ENCODE measurements around the gene COA4.

The COA4 gene

DNA sequence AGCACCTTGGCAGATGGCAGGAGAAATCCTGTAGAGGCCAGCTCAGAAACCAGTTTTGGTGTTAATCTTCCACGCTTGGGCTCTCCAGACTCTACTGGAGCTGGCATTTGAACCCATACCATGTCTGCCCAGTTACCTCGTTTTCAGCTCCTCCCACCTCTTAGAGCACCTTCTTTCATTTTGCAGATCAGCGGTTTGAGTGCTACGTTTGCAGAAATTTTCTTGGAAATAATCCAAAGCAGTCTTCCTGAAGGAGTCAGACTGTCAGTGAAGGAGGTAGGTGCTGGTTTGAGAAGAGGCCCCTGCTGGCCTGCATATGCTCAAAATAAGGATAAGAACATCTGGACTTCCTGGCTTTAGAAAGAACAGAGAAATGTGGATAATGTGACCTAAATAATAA is 13.7 kb downstream of the COA4 start:
- DNase-seq, result no peak

DNA sequence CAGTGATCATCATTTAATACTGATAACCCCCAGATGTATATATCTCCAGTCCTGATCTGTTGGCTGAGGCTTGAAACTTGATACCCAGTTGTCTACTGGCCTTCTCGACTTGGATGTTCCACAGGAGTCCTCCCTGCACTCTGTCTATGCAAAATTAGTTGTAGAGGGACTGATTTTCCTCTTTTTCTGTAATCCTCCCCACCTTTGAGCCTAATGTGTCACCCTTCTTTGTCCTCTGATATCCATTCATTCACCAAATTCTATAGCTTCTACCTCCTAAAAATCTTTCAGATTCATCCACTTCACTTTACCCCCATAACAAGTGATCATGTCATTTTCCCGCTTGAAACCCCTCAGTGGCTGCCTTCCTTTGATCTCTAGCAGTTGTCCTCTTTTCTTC is 16.4 kb downstream of the COA4 start:
- no peak for DNase-seq

DNA sequence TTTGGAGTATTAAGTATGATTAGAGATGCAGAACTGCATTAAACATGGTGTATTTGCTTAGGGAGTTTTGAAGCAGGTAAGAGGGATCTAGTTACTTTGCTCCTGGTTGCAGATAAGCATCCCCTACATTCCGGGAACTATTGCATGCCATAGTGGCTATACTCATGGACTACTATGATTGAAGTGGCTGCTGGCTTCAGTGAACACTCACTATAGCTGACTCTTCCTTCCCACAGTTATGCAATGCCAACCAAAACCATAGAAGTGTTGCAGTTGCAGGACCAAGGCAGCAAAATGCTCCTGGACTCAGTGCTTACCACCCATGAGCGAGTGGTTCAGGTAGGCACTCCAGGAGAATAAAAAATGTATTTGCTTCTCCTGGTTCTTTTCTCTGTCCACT is 17.0 kb downstream of the COA4 start:
- no peak for DNase-seq

- no peak for DNase-seq
Measured at GRCh38 chr11:73856031-73856567, 20.5 kb downstream of the COA4 start.

GRCh38 chr11:73854680-73855079 is 22.0 kb downstream of the COA4 start:
- no peak for DNase-seq

DNA sequence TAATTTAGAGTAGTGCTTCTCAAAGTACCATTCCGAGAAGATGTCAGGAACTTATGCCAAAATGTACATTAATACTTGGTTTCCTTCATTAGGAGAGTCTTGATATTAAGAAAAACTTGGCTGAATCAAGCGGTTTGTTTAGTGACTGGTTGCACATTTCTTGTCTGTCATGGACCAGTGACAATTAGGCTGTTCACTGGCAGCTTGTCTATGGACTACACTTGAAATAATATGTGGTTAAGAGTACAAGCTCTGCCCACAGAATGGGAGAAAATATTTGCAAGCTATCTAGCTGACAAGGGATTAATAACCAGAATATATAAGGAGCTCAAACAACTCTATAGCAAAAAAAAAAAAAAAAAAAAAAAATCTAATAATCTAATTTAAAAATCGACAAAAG is 24.6 kb downstream of the COA4 start:
- no peak for DNase-seq

DNA sequence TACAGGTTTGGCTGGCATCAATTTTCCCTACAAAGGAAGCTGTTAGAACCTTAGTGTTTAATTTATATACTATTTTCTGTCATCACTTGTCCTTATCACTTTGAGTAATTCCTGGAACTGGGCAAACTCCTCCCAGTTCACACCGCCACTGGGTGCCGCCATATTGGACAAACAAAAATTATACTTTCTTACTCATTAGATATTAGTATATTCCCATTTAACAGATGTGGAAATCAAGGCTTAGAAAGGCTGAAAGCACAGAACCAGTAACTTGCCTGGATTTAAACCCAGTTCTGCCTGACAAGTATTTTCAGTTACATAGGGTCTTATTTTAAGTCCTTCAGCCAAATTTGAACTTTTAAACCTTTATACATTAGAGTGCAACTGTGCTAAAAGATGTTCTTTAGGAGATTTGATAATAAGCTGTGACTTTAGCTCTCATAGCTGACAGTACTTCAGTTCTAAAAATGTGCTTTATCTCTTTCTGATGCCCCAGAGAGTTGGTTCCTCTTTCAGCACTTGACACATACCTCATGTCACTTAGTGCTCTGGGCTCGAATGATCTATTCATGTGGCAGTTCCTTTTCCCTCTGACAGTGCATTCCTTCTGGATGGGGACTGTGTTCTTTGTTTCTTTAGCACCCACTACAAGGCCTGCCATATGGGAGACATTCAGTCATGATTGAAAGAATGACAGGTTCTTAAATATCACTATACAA is 25.4 kb downstream of the COA4 start:
- DNase-seq, result no peak

DNA sequence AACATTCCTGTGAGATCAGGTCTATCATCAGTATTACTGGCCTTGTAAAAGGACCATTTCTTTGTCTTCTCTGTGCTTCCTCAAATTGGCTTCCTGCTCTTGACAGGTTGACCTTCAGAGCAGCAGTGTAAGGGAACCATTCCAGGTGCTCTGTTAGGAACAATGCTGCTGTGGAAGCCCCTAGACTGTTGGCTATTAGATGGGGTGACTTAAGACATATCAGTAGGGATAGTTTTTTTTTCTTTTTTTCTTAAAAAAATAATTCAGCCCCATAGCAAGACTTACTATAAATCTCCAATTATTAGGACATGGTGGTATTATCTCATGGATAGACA is 37.6 kb downstream of the COA4 start:
- DNase-seq, result no peak

DNA sequence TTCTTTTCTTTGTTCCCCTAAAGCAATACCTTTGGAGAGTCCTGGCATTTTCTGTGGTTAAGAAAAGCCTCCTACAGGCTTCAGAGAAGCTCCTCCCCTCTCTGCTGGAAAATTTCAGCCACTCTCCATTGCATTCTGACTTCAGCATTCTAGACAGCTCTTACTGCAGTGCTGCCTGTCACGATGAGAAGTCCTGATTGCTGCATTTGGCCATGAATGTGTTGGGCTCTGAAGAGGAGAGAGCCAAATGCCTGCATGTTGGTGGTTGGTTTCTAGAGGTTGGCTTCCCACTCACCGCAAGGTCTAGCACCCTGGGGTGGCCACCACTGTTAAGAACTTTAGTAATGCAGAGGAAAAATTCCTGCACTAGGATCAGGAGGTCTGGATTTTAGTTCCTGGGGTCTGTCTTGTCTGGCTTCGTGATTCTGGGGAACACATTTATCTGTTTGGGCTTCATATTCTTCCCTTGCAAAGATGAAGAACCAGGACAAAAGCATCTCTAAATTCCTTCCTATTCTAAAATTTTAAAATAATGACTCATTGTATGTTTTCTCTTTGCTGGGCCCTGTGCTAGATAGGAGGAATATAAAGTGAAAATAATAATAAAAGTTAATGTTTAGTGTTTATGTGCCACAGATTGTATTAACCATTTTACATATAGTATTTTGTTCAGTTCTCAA is 38.1 kb downstream of the COA4 start:
- DNase-seq, result no peak

DNA sequence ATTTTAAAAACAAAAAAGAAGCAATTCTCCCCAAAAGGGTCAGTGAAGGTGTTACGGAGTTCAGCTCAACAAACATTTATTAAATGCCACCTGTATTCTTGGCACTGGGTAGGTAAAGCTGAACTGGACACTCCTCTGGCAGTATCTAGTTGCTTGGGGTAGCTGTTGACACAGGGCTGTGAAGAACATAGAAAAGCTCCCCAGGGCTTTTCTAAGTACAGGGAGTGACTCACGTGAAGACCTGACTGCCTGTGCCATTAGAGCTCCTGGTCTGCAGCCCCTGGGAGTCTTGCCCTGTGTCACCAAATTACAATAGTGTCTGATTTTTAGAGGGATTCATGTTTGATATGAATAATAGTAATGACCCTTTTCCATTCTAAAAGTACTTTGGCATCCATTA is 43.6 kb downstream of the COA4 start:
- DNase-seq, result no peak

DNA sequence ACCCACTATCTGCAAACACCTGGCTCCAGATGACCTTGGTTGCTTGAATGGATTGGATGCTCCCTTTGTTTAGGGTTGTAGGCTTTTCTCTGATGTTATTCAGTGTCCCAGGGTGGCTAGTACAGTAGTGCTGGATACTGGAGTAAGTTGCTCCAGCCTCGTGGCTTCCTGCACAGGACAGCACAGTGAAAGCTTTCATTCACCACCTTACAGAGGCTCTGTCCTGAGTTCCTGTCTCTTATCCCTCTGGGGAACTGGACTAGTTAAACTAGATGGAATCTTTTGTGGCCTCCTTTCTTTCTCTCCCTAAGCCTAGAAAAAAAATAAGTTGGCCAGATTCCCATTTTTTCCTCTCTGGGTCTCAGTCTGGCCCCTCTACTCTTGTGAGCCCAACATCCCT is 46.4 kb downstream of the COA4 start:
- no peak for DNase-seq

Data from DMS53 (cell line).